K562 (cell line): ENCODE results near the gene BBS1. TPM values are rescaled to one million over a fixed set of nuclear protein-coding genes. Genes with fewer than 3 reads are reported as not detected.

ENCODE experiments used
- ATF1 ChIP-seq, 2 experiments: fragments of 450-650 bp in 1 of 2; IDR thresholded peaks; 2 replicates each; pipeline ENCODE4 v1.6.1; 2016; ENCODE audit warnings: missing compliant biosample characterization in 1 of 2, missing genetic modification characterization in 1 of 2
- BRF1 ChIP-seq: IDR thresholded peaks from 3 replicates; pipeline ENCODE4 v1.6.1; 2011; ENCODE audit warnings: borderline replicate concordance, mild to moderate bottlenecking; ENCODE audit not compliant: insufficient read length; ENCODE audit errors: extremely low read depth
- ESRRA ChIP-seq: fragments of 450-650 bp; IDR thresholded peaks from 2 replicates; pipeline ENCODE4 v1.6.1; 2014; ENCODE audit warnings: low read depth, mild to moderate bottlenecking, moderate library complexity, borderline replicate concordance
- FOXA3 ChIP-seq, 2 experiments: fragments of 450-650 bp in 1 of 2; sonication (generic) in 1 of 2; formaldehyde crosslinking; IDR thresholded peaks in 1 of 2; conservative IDR thresholded peaks in 1 of 2; 2 replicates each; pipeline versions ENCODE4 v1.4.0 to v1.8.0; 2020 to 2022; ENCODE audit warnings: mild to moderate bottlenecking in 2 of 2, missing genetic modification reagents in 1 of 2
- FOXJ2 ChIP-seq: fragments of 200-800 bp; sonication (Bioruptor generic); IDR thresholded peaks from 2 replicates; pipeline ENCODE4 v1.6.1; 2016; ENCODE audit warnings: missing genetic modification characterization, missing compliant biosample characterization
- HDAC2 ChIP-seq: fragments of 450-650 bp; IDR thresholded peaks from 2 replicates; pipeline ENCODE4 v1.6.1; 2016; ENCODE audit warnings: mild to moderate bottlenecking
- MAZ ChIP-seq, 2 experiments: fragments of 450-650 bp in 1 of 2; sonication (generic) in 1 of 2; formaldehyde crosslinking; IDR thresholded peaks in 1 of 2; conservative IDR thresholded peaks in 1 of 2; 2 replicates each; pipeline versions ENCODE4 v1.4.0 to v1.5.0; 2020; ENCODE audit warnings: mild to moderate bottlenecking in 1 of 2, missing genetic modification reagents in 1 of 2
- MEIS2 ChIP-seq: fragments of 450-650 bp; IDR thresholded peaks from 2 replicates; pipeline ENCODE4 v1.6.1; 2014; ENCODE audit warnings: mild to moderate bottlenecking; ENCODE audit not compliant: partially characterized antibody
- NFIC ChIP-seq: fragments of 450-650 bp; IDR thresholded peaks from 2 replicates; pipeline ENCODE4 v1.6.1; 2017; ENCODE audit warnings: mild to moderate bottlenecking, inconsistent platforms
- POLR2AphosphoS2 ChIP-seq: IDR thresholded peaks from 2 replicates; pipeline ENCODE4 v1.6.1; 2012; ENCODE audit warnings: low read length, improper control_type of control experiment
- POLR2G ChIP-seq: fragments of 200-400 bp; formaldehyde crosslinking; IDR thresholded peaks from 2 replicates; pipeline ENCODE4 v1.6.1; 2017; ENCODE audit warnings: low read depth, mild to moderate bottlenecking, antibody characterized with exemption, low read length, moderate library complexity
- TAF9B ChIP-seq: fragments of 450-650 bp; IDR thresholded peaks from 2 replicates; pipeline ENCODE4 v1.6.1; 2018; ENCODE audit warnings: mild to moderate bottlenecking; ENCODE audit not compliant: partially characterized antibody
- XRCC3 ChIP-seq: fragments of 450-650 bp; IDR thresholded peaks from 2 replicates; pipeline ENCODE4 v1.6.1; 2017; ENCODE audit warnings: mild to moderate bottlenecking, moderate library complexity
- ZEB2 ChIP-seq: fragments of 450-650 bp; IDR thresholded peaks from 2 replicates; pipeline ENCODE4 v1.6.1; 2016
- ZNF778 ChIP-seq: fragments of 450-650 bp; formaldehyde crosslinking; IDR thresholded peaks from 2 replicates; pipeline ENCODE4 v1.4.0; 2020; ENCODE audit warnings: mild to moderate bottlenecking, moderate library complexity
- polyA plus RNA-seq, 8 experiments: library from polyadenylated mRNA; depleted of rRNA in 4 of 8; stranded (reverse) in 5 of 8; unstranded in 3 of 8; fragments of >200 nt; fragmentation: Nextera tagmentation in 2 of 8; fragmentation: Illumina TruSeq in 1 of 8; extraction: Ambion mirVana in 2 of 8; extraction: Trizol in 1 of 8; gene quantifications; 2 replicates each; pipeline versions ENCODE4 v1.2.1 to v1.2.3, GENCODE V29; 2011 to 2014; ENCODE audit warnings: inconsistent platforms in 1 of 8, missing spikeins in 1 of 8
- total RNA-seq, 7 experiments: library from RNA; depleted of rRNA in 6 of 7; stranded (reverse); fragments of >200 nt in 6 of 7; fragmentation: Illumina TruSeq in 2 of 7; extraction: Trizol in 2 of 7; gene quantifications; 2 replicates each; pipeline versions ENCODE4 v1.2.1 to v1.2.3, GENCODE V29; 2011 to 2021; ENCODE audit warnings: low replicate concordance in 1 of 7
- TF ChIP-seq, protein P1 (sequence below), 3 experiments: fragments of 200-800 bp in 1 of 3; fragments of 250-450 bp in 1 of 3; fragments of 450-650 bp in 1 of 3; sonication (Bioruptor Pico) in 1 of 3; sonication (Bioruptor generic) in 1 of 3; formaldehyde crosslinking in 1 of 3; IDR thresholded peaks; 2 replicates each; pipeline versions ENCODE4 v1.6.1 to v1.8.0; 2016 to 2022; ENCODE audit warnings: mild to moderate bottlenecking in 2 of 3, missing genetic modification characterization in 2 of 3, missing compliant biosample characterization in 1 of 3, moderate library complexity in 1 of 3
- TF ChIP-seq, protein P2 (sequence below): IDR thresholded peaks from 2 replicates; pipeline ENCODE4 v1.6.1; 2011; ENCODE audit not compliant: insufficient read length; ENCODE audit errors: extremely low read depth
- TF ChIP-seq, protein P3 (sequence below): fragments of 450-650 bp; formaldehyde crosslinking; IDR thresholded peaks from 2 replicates; pipeline ENCODE4 v1.4.0; 2020; ENCODE audit warnings: mild to moderate bottlenecking, mixed read lengths

BBS1 gene
- total and polyA plus RNA-seq, 9 of the 15 experiments (the other 6 are each of a cell fraction or from before 2014, with no cell fraction given) = 9.0 to 19.8 (median 12.1) TPM

DNA sequence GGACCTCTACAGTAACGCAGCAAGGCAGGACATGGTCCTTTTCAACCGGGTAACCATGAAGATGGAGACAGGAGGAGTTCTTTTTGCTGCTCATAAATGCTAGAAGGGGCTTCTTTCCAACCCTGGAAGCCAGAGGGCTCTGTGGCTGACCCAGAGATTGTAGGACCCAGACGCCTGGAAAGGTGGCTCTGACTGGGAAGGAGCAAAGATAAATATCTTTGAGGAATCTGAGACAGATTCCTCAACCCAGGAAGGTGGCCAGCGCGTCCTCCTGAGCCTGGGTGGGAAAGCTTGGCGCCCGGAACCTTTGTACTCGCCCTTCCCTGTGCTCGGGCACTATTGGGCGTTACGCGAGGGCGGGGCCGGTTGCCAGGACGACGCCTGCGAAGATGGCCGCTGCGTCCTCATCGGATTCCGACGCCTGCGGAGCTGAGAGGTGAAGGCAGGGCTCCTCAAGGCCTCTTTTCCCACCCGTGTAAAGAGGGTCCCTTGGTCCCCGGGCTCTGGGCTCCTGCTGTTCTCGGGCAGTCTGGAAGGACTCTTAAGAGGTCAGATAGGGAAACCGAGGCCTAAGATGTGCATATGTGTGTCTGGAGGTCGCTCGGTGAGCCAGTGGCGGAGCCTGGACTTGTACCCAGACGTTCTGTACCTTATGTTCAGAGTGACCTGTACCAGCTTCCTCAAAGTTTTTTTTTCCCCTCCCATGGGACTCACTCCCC is at the start of gene BBS1 (continued):
- TF ChIP-seq POLR2G (peak; percentile 85), POLR2AphosphoS2 (peak; percentile 75; the same call in 1 of the 2 replicates), HDAC2 (peak; percentile 56; the same call in 1 of the 2 replicates), ZEB2 (peak; percentile 96), MAZ (CRISPR knock-in tag; conservative IDR thresholded peaks at IDR 0.05 in 1 of 2, IDR thresholded peaks at IDR 0.05 in 1 of 2) (peak; percentile 77 to 84), NFIC (0 out of 2 replicates have a peak, but pooled peaks have one; percentile 32), XRCC3 (no peak), TAF9B (peak; percentile 91), FOXJ2 (tag) (peak; percentile 83; the same call in 1 of the 2 replicates), ATF1 (CRISPR knock-in tag; IDR thresholded peaks at IDR 0.05) (no peak), ATF1 (tag; IDR thresholded peaks at IDR 0.05) (peak; percentile 62), ESRRA (peak; percentile 61; the same call in 1 of the 2 replicates), FOXA3 (CRISPR knock-in tag; conservative IDR thresholded peaks at IDR 0.05 in 1 of 2, IDR thresholded peaks at IDR 0.05 in 1 of 2) (peak in 1 of 2 experiments; percentile 56; a peak in 1 of 4 replicates), BRF1 (no peak), ZNF778 (CRISPR knock-in tag) (no peak), MEIS2 (no peak)
- TF ChIP-seq, protein P1, sequence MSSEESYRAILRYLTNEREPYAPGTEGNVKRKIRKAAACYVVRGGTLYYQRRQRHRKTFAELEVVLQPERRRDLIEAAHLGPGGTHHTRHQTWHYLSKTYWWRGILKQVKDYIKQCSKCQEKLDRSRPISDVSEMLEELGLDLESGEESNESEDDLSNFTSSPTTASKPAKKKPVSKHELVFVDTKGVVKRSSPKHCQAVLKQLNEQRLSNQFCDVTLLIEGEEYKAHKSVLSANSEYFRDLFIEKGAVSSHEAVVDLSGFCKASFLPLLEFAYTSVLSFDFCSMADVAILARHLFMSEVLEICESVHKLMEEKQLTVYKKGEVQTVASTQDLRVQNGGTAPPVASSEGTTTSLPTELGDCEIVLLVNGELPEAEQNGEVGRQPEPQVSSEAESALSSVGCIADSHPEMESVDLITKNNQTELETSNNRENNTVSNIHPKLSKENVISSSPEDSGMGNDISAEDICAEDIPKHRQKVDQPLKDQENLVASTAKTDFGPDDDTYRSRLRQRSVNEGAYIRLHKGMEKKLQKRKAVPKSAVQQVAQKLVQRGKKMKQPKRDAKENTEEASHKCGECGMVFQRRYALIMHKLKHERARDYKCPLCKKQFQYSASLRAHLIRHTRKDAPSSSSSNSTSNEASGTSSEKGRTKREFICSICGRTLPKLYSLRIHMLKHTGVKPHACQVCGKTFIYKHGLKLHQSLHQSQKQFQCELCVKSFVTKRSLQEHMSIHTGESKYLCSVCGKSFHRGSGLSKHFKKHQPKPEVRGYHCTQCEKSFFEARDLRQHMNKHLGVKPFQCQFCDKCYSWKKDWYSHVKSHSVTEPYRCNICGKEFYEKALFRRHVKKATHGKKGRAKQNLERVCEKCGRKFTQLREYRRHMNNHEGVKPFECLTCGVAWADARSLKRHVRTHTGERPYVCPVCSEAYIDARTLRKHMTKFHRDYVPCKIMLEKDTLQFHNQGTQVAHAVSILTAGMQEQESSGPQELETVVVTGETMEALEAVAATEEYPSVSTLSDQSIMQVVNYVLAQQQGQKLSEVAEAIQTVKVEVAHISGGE (CRISPR knock-in tag; IDR thresholded peaks at IDR 0.05) = peak; percentile 96 to 99 (median 99)
- TF ChIP-seq, protein P2, sequence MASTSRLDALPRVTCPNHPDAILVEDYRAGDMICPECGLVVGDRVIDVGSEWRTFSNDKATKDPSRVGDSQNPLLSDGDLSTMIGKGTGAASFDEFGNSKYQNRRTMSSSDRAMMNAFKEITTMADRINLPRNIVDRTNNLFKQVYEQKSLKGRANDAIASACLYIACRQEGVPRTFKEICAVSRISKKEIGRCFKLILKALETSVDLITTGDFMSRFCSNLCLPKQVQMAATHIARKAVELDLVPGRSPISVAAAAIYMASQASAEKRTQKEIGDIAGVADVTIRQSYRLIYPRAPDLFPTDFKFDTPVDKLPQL = no peak
- TF ChIP-seq, protein P3, sequence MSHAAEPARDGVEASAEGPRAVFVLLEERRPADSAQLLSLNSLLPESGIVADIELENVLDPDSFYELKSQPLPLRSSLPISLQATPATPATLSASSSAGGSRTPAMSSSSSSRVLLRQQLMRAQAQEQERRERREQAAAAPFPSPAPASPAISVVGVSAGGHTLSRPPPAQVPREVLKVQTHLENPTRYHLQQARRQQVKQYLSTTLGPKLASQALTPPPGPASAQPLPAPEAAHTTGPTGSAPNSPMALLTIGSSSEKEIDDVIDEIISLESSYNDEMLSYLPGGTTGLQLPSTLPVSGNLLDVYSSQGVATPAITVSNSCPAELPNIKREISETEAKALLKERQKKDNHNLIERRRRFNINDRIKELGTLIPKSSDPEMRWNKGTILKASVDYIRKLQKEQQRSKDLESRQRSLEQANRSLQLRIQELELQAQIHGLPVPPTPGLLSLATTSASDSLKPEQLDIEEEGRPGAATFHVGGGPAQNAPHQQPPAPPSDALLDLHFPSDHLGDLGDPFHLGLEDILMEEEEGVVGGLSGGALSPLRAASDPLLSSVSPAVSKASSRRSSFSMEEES (CRISPR knock-in tag) = no peak
